LNCAP (cell line): ENCODE measurements around the gene ZFYVE21.

Source experiments
- CTCF ChIP-seq: fragments of 450-650 bp; IDR thresholded peaks from 2 replicates; pipeline ENCODE4 v1.5.1; 2017; ENCODE audit warnings: mild to moderate bottlenecking

Gene ZFYVE21

GRCh38 chr14:103715052-103716000 lies at the start of gene ZFYVE21, which contains the start of gene XRCC3:
ZFYVE21 (plus strand) TSS chr14:103715810; CDS start chr14:103715842, 32 bp downstream.
XRCC3 (minus strand) TSS chr14:103715451; CDS start chr14:103711087, 4,364 bp downstream.
- no peak for TF ChIP-seq CTCF

- TF ChIP-seq CTCF, result no peak
Observed at GRCh38 chr14:103667671-103668070, 47.9 kb upstream of the ZFYVE21 start.

GRCh38 chr14:103668117-103668516 lies 47.5 kb upstream of the ZFYVE21 start:
- TF ChIP-seq CTCF, result no peak

GRCh38 chr14:103669370-103669769 lies 46.2 kb upstream of the ZFYVE21 start:
- TF ChIP-seq CTCF, result no peak

GRCh38 chr14:103671911-103672310 lies 43.7 kb upstream of the ZFYVE21 start:
- TF ChIP-seq CTCF, result no peak

GRCh38 chr14:103675957-103676356 lies 39.7 kb upstream of the ZFYVE21 start:
- no peak for TF ChIP-seq CTCF

GRCh38 chr14:103676881-103677675 lies 38.5 kb upstream of the ZFYVE21 start:
- no peak for TF ChIP-seq CTCF
